Measurements from ENCODE around the gene MPP1.

DNA sequence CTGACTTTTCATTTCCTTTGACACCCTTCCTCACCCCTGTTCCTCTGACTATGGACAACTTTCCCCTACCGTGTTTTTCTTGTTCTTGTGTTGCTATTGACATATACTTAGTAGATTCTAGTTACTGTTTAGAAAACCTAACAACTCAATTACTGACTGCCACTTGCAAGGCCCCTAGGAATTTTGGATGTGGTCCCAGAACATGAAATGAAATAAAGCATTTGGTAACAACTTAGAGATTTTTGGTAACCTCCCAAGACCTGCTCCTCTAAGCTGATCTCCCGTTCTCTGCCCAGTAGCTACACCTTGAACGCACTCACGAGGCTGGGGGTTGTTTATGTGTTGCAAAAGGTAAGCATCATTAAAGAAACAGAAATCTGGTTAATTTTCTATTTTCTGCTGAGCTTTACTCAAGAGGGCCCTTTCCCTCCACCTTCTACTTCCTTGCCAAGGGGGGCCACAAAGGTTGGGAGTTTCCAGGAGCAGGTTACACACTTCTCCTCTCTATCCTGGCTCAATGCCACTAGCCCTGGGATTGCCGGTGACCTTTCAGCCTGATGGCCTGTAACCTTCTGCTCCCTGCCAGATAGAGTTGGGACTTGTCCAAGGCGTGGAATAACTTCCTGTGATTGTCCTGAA, 74.9 kb downstream of the MPP1 start:
- no peak for TF ChIP-seq TARDBP (IDR thresholded peaks at IDR 0.05)
- TF ChIP-seq HDGF (IDR thresholded peaks at IDR 0.05; ENCODE audit: borderline replicate concordance): no peak
- TF ChIP-seq CTBP1 (IDR thresholded peaks at IDR 0.05; ENCODE audit: borderline replicate concordance): no peak
- no peak for TF ChIP-seq ZNF384 (IDR thresholded peaks at IDR 0.05)
- TF ChIP-seq, protein P1, sequence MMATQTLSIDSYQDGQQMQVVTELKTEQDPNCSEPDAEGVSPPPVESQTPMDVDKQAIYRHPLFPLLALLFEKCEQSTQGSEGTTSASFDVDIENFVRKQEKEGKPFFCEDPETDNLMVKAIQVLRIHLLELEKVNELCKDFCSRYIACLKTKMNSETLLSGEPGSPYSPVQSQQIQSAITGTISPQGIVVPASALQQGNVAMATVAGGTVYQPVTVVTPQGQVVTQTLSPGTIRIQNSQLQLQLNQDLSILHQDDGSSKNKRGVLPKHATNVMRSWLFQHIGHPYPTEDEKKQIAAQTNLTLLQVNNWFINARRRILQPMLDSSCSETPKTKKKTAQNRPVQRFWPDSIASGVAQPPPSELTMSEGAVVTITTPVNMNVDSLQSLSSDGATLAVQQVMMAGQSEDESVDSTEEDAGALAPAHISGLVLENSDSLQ (IDR thresholded peaks at IDR 0.05): no peak
- no peak for TF ChIP-seq FOXK2 (IDR thresholded peaks at IDR 0.05)
- no peak for TF ChIP-seq ARNT (IDR thresholded peaks at IDR 0.05)

All from HEK293T (cell line).